ENCODE data around the gene F7. TPM values are rescaled to one million over a fixed set of nuclear protein-coding genes. Genes with fewer than 3 reads are reported as not detected.
"Not testable (repeated sequence)": the region's sequence is repeated elsewhere in the genome, so short reads cannot be mapped to it uniquely, and the experiment has no call there.

F7 gene
- total and polyA plus RNA-seq, 2 donors (not counting 1 experiment from before 2014, with no cell fraction given): not detected

- H3K4me1 Mint-ChIP-seq: no peaks in the 10 kb centered on the region
- Histone ChIP-seq H3K9ac (ENCODE audit: low read length) (no peak overlapping the region), H3K9me3 (ENCODE audit: control extremely low read depth in 1 of 3, control insufficient read depth in 2 of 3, insufficient read depth in 1 of 3, low read length in 2 of 3) (no peaks in the 10 kb centered on the region), H3K36me3 (replicated peaks in 1 of 2; ENCODE audit: control extremely low read depth in 1 of 2, control insufficient read depth in 1 of 2, extremely low read depth in 1 of 2, insufficient read depth in 2 of 2, low read length in 1 of 2) (no peaks in the 10 kb centered on the region), H3K4me2 (replicated peaks; ENCODE audit: low read depth, low read length, poor library complexity, severe bottlenecking) (no peak overlapping the region), H3K27ac (ENCODE audit: low read length in 2 of 2) (no peak overlapping the region), H3K79me2 (ENCODE audit: control insufficient read depth, insufficient read depth, low read length) (no peaks in the 10 kb centered on the region), H3K4me1 (ENCODE audit: control insufficient read depth in 2 of 2, insufficient read depth in 2 of 2, low read length in 2 of 2) (no peaks in the 10 kb centered on the region), H2AFZ (ENCODE audit: insufficient read depth, low read depth, low read length, poor library complexity, severe bottlenecking) (no peak overlapping the region), H3K4me3 (ENCODE audit: control extremely low read depth in 1 of 5, extremely low read depth in 1 of 5, insufficient read depth in 1 of 5, low read depth in 2 of 5, low read length in 4 of 5) (no peak overlapping the region), H3K27me3 (replicated peaks in 1 of 4; ENCODE audit: control extremely low read depth in 1 of 4, control insufficient read depth in 3 of 4, insufficient read depth in 4 of 4, low read length in 3 of 4) (no peaks in the 10 kb centered on the region), H4K20me1 (ENCODE audit: control insufficient read depth, insufficient read depth, low read length, poor library complexity, severe bottlenecking) (no peaks in the 10 kb centered on the region)
- H3K4me3 Mint-ChIP-seq: no peak overlapping the region
- WGBS (ENCODE audit: insufficient coverage): 95% methylated on average over 27 of the region's 30 CpGs
- TF ChIP-seq CTCF (IDR thresholded peaks at IDR 0.05) (no peak), EZH2 (IDR thresholded peaks at IDR 0.05; ENCODE audit: borderline replicate concordance, insufficient read depth, low read depth, low read length, poor library complexity, severe bottlenecking) (no peak)
- intact Hi-C loops (cut with micrococcal nuclease): no loop called here
- POLR2A ChIA-PET: no interaction called here
- CTCF ChIA-PET: no interaction called here
- peaks cover 4% of the 10 kb centered on the region for H3K27me3 Mint-ChIP-seq
- no peak overlapping the region for H3K27ac Mint-ChIP-seq
- H3K9me3 Mint-ChIP-seq (ENCODE audit: insufficient read depth): no peaks in the 10 kb centered on the region
- DNase-seq (no peak), ATAC-seq (ENCODE audit: low read depth) (no peak)
These were observed 7.3 kb upstream of the F7 start for GRCh38 chr13:113098162-113098732.

DNA sequence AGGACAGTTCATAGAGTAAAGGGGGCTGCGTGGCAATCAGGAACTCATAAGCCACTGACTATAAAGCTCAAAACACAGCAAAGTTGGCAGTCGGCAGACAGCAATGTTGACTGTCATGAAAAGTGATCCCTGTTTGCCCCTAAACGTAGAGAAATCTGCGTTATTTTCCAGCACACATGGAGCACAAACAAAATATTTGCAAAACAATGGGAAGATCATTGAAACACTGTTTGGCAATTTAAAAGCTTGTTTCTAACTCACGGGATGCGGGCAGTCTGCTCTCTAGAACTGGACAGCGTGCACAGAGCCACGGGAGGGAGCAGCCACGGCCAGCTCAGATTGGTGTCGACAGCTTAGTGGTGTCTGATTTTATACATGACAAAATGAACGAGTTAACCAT, 6.4 kb upstream of the F7 start:
- no peak for ATAC-seq (ENCODE audit: low read depth)
- 95% methylated on average over 9 of the region's 11 CpGs for WGBS (ENCODE audit: insufficient coverage)
- no peak for DNase-seq
- ChIA-PET CTCF (no interaction called here), POLR2A (no interaction called here)
- intact Hi-C loops (cut with micrococcal nuclease): no loop called here
- Mint-ChIP-seq H3K4me1 (no peaks in the 10 kb centered on the region), H3K9me3 (ENCODE audit: insufficient read depth) (no peaks in the 10 kb centered on the region), H3K4me3 (no peak overlapping the region), H3K27me3 (peaks cover 4% of the 10 kb centered on the region), H3K27ac (no peak overlapping the region)
- Histone ChIP-seq H3K79me2 (ENCODE audit: control insufficient read depth, insufficient read depth, low read length) (no peaks in the 10 kb centered on the region), H3K4me2 (replicated peaks; ENCODE audit: low read depth, low read length, poor library complexity, severe bottlenecking) (no peak overlapping the region), H4K20me1 (ENCODE audit: control insufficient read depth, insufficient read depth, low read length, poor library complexity, severe bottlenecking) (no peaks in the 10 kb centered on the region), H3K27me3 (replicated peaks in 1 of 4; ENCODE audit: control extremely low read depth in 1 of 4, control insufficient read depth in 3 of 4, insufficient read depth in 4 of 4, low read length in 3 of 4) (no peaks in the 10 kb centered on the region), H3K4me1 (ENCODE audit: control insufficient read depth in 2 of 2, insufficient read depth in 2 of 2, low read length in 2 of 2) (no peaks in the 10 kb centered on the region), H3K36me3 (replicated peaks in 1 of 2; ENCODE audit: control extremely low read depth in 1 of 2, control insufficient read depth in 1 of 2, extremely low read depth in 1 of 2, insufficient read depth in 2 of 2, low read length in 1 of 2) (no peaks in the 10 kb centered on the region), H3K9ac (ENCODE audit: low read length) (no peak overlapping the region), H2AFZ (ENCODE audit: insufficient read depth, low read depth, low read length, poor library complexity, severe bottlenecking) (no peak overlapping the region), H3K27ac (ENCODE audit: low read length in 2 of 2) (no peak overlapping the region), H3K9me3 (ENCODE audit: control extremely low read depth in 1 of 3, control insufficient read depth in 2 of 3, insufficient read depth in 1 of 3, low read length in 2 of 3) (no peaks in the 10 kb centered on the region), H3K4me3 (ENCODE audit: control extremely low read depth in 1 of 5, extremely low read depth in 1 of 5, insufficient read depth in 1 of 5, low read depth in 2 of 5, low read length in 4 of 5) (no peak overlapping the region)
- TF ChIP-seq EZH2 (IDR thresholded peaks at IDR 0.05; ENCODE audit: borderline replicate concordance, insufficient read depth, low read depth, low read length, poor library complexity, severe bottlenecking) (no peak), CTCF (IDR thresholded peaks at IDR 0.05) (no peak)

- H3K79me2 ChIP-seq (ENCODE audit: control insufficient read depth, insufficient read depth, low read length); intact Hi-C loops (cut with micrococcal nuclease); ATAC-seq (ENCODE audit: low read depth): not testable (repeated sequence)
These were observed 3.3 kb upstream of the F7 start for GRCh38 chr13:113102302-113102701.

More at GRCh38 chr13:113102302-113102701, 3.3 kb upstream of the F7 start:
- H4K20me1 ChIP-seq (ENCODE audit: control insufficient read depth, insufficient read depth, low read length, poor library complexity, severe bottlenecking); H3K36me3 ChIP-seq (replicated peaks in 1 of 2; ENCODE audit: control extremely low read depth in 1 of 2, control insufficient read depth in 1 of 2, extremely low read depth in 1 of 2, insufficient read depth in 2 of 2, low read length in 1 of 2); H3K4me2 ChIP-seq (replicated peaks; ENCODE audit: low read depth, low read length, poor library complexity, severe bottlenecking); H3K27ac ChIP-seq (ENCODE audit: low read length in 2 of 2); H3K9me3 Mint-ChIP-seq (ENCODE audit: insufficient read depth); H3K4me3 Mint-ChIP-seq; H3K4me3 ChIP-seq (ENCODE audit: control extremely low read depth in 1 of 5, extremely low read depth in 1 of 5, insufficient read depth in 1 of 5, low read depth in 2 of 5, low read length in 4 of 5); H3K4me1 ChIP-seq (ENCODE audit: control insufficient read depth in 2 of 2, insufficient read depth in 2 of 2, low read length in 2 of 2); H3K9ac ChIP-seq (ENCODE audit: low read length); H3K4me1 Mint-ChIP-seq; H3K9me3 ChIP-seq (ENCODE audit: control extremely low read depth in 1 of 3, control insufficient read depth in 2 of 3, insufficient read depth in 1 of 3, low read length in 2 of 3); H2AFZ ChIP-seq (ENCODE audit: insufficient read depth, low read depth, low read length, poor library complexity, severe bottlenecking); H3K27me3 Mint-ChIP-seq; H3K27ac Mint-ChIP-seq; H3K27me3 ChIP-seq (replicated peaks in 1 of 4; ENCODE audit: control extremely low read depth in 1 of 4, control insufficient read depth in 3 of 4, insufficient read depth in 4 of 4, low read length in 3 of 4); CTCF ChIA-PET; DNase-seq; POLR2A ChIA-PET: not testable (repeated sequence)
- 83% methylated on average over 10 of the region's 10 CpGs for WGBS (ENCODE audit: insufficient coverage)

All from B cell (primary cell).